Esophagus muscularis mucosa (tissue), 4 donors: ENCODE measurements around the gene COL6A3.

Experiments used
- EP300 ChIP-seq: sonication (generic); formaldehyde crosslinking; IDR thresholded peaks from one replicate; pipeline ENCODE4 v1.6.1; 2017; ENCODE audit warnings: antibody characterized with exemption
- POLR2A ChIP-seq: fragments of 450-650 bp; IDR thresholded peaks from one replicate; pipeline ENCODE4 v1.6.1; 2017; ENCODE audit warnings: antibody characterized with exemption, moderate library complexity, mild to moderate bottlenecking, low read depth
- POLR2AphosphoS5 ChIP-seq, 2 donors: sonication (generic); formaldehyde crosslinking; IDR thresholded peaks; one replicate each; pipeline ENCODE4 v1.6.1; 2017; ENCODE audit warnings: antibody characterized with exemption in 2 of 2
- TF ChIP-seq, protein P1 (sequence below), 3 experiments: fragments of 200-600 bp in 2 of 3; fragments of 450-650 bp in 1 of 3; sonication (generic) in 2 of 3; IDR thresholded peaks; one replicate each; pipeline ENCODE4 v1.5.1; 2017 to 2019; ENCODE audit warnings: antibody characterized with exemption in 3 of 3, mild to moderate bottlenecking in 2 of 3, moderate library complexity in 1 of 3

- TF ChIP-seq, protein P1, sequence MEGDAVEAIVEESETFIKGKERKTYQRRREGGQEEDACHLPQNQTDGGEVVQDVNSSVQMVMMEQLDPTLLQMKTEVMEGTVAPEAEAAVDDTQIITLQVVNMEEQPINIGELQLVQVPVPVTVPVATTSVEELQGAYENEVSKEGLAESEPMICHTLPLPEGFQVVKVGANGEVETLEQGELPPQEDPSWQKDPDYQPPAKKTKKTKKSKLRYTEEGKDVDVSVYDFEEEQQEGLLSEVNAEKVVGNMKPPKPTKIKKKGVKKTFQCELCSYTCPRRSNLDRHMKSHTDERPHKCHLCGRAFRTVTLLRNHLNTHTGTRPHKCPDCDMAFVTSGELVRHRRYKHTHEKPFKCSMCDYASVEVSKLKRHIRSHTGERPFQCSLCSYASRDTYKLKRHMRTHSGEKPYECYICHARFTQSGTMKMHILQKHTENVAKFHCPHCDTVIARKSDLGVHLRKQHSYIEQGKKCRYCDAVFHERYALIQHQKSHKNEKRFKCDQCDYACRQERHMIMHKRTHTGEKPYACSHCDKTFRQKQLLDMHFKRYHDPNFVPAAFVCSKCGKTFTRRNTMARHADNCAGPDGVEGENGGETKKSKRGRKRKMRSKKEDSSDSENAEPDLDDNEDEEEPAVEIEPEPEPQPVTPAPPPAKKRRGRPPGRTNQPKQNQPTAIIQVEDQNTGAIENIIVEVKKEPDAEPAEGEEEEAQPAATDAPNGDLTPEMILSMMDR (IDR thresholded peaks at IDR 0.05), result no peak
- TF ChIP-seq EP300 (no peak), POLR2AphosphoS5 (IDR thresholded peaks at IDR 0.05) (no peak), POLR2A (no peak)
Observed at GRCh38 chr2:237374284-237375060, 39.5 kb downstream of the COL6A3 start.
